Heart left ventricle (tissue), 16 donors: ENCODE data around the gene CNOT1. TPM values are rescaled to one million over a fixed set of nuclear protein-coding genes. Genes with fewer than 3 reads are reported as not detected.
A peak's percentile ranks its signal among the peaks of the same experiment; 100 is the strongest.
"Not testable (repeated sequence)": the region's sequence is repeated elsewhere in the genome, so short reads cannot be mapped to it uniquely, and the experiment has no call there.

ENCODE experiments used
- ATAC-seq, 4 donors: fragments of 200-7000 bp; cut with Tn5 transposase; one replicate each; pipeline ENCODE4 v1.9.1; 2020 to 2022; ENCODE audit warnings: moderate library complexity in 4 of 4, mild to moderate bottlenecking in 3 of 4, moderate number of reproducible peaks in 1 of 4
- DNase-seq, 5 donors: peaks; one replicate each; pipeline ENCODE4 v3.0.0-alpha.2; 2020
- H3K27ac ChIP-seq, 12 donors: fragments of 200-600 bp; sonication (generic) in 4 of 12; one replicate each; pipeline versions ENCODE4 v1.5.0 to v1.8.0; 2016 to 2022; ENCODE audit warnings: mild to moderate bottlenecking in 2 of 12
- H3K27me3 ChIP-seq, 9 donors: fragments of 200-600 bp; sonication (generic) in 2 of 9; one replicate each; pipeline versions ENCODE4 v1.5.1 to v1.8.0; 2016 to 2022; ENCODE audit warnings: mild to moderate bottlenecking in 3 of 9
- H3K36me3 ChIP-seq, 9 donors: fragments of 200-600 bp; sonication (generic) in 2 of 9; one replicate each; pipeline versions ENCODE4 v1.5.0 to v1.8.0; 2018 to 2022; ENCODE audit warnings: mild to moderate bottlenecking in 2 of 9
- H3K4me1 ChIP-seq, 12 donors: fragments of 200-600 bp; sonication (generic) in 4 of 12; one replicate each; pipeline versions ENCODE4 v1.5.0 to v1.8.0; 2016 to 2022; ENCODE audit warnings: mild to moderate bottlenecking in 3 of 12
- H3K4me3 ChIP-seq, 12 donors: fragments of 200-600 bp; sonication (generic) in 4 of 12; one replicate each; pipeline versions ENCODE4 v1.5.0 to v1.8.0; 2017 to 2022; ENCODE audit warnings: mild to moderate bottlenecking in 9 of 12, moderate library complexity in 4 of 12
- H3K9me3 ChIP-seq, 12 donors: fragments of 200-600 bp; sonication (generic) in 4 of 12; one replicate each; pipeline versions ENCODE4 v1.5.0 to v1.8.0; 2016 to 2022; ENCODE audit warnings: mild to moderate bottlenecking in 1 of 12
- POLR2A ChIP-seq, 2 donors: fragments of 450-650 bp; IDR thresholded peaks; one replicate each; pipeline ENCODE4 v1.6.1; 2017; ENCODE audit warnings: antibody characterized with exemption in 2 of 2, mild to moderate bottlenecking in 2 of 2, moderate library complexity in 2 of 2
- WGBS, 4 donors: extraction: QIAGEN DNeasy Blood & Tissue Kit in 2 of 4; methylation state at CpG; one replicate each; pipeline versions ENCODE4 v1.1.5 to v1.1.7; 2013 to 2018; 5-methylcytosine and 5-hydroxymethylcytosine counted together
- intact Hi-C, 10 donors: fragments of 100-400 bp; cut with DNase I; formaldehyde crosslinking; loops; one replicate each; pipeline versions ENCODE4 v1.11.1 to v1.14.2; 2022
- polyA plus RNA-seq, 2 donors: library from polyadenylated mRNA; stranded (reverse); fragments of 200-250 nt; gene quantifications; one replicate each; pipeline ENCODE4 v1.2.3, GENCODE V29; 2013
- total RNA-seq, 9 donors: library from RNA; depleted of rRNA in 2 of 9; stranded (reverse); fragments of >200 nt in 2 of 9; fragmentation: NEBNext Ultra II Directional in 3 of 9; extraction: Animal tissue kit (Norgen Biotek cat#: 25700) in 3 of 9; gene quantifications; one replicate each; pipeline versions ENCODE4 v1.1.0 to v1.2.4, GENCODE V29; 2016 to 2023
- TF ChIP-seq, protein P1 (sequence below), 12 donors: fragments of 200-600 bp; sonication (generic) in 4 of 12; IDR thresholded peaks; one replicate each; pipeline versions ENCODE4 v1.5.0 to v1.8.0; 2018 to 2022; ENCODE audit warnings: antibody characterized with exemption in 12 of 12, mild to moderate bottlenecking in 5 of 12
- donor health status: ischemic (EF 13 %, LVEDD 7.1; RV severe dilation, severe dysfunction).
- donor health status: healthy with polysubstance abuse.
- donor health status: DM: no; HTN: yes; CAD: no.
- donor health status: DM: no; HTN: no; CAD: no.
- donor health status: ischemic (EF 25% LVEDD 6.9; RV normal size, moderate dysfunction).
- donor health status: ischemic (EF 25% LVEDD 5.7; RV mildly dilated, moderate dysfunction).
- donor health status: healthy.
- donor health status: DM: yes; HTN: yes; CAD: no.
- donor health status: ischemic (EF 35%, LVEDD 5.7; RV mildly dilated, moderate dysfunction).
- donor health status: nonischemic (EF 11% LVEDD 7.7; RV severe dilation, severe dysfunction).
- donor health status: DM: yes; HTN: yes; CAD: no.
- donor health status: PGD.
- donor health status: ischemic (EF 29% LVEDD 5.4; RV normal size, mild dysfunction).
- donor health status: nonischemic (EF 23%, LVEDD 6.1; RV moderate dilation, normal function).

The CNOT1 gene
- total and polyA plus RNA-seq, 11 donors, result 21.2 to 110 (median 81.1) TPM

DNA sequence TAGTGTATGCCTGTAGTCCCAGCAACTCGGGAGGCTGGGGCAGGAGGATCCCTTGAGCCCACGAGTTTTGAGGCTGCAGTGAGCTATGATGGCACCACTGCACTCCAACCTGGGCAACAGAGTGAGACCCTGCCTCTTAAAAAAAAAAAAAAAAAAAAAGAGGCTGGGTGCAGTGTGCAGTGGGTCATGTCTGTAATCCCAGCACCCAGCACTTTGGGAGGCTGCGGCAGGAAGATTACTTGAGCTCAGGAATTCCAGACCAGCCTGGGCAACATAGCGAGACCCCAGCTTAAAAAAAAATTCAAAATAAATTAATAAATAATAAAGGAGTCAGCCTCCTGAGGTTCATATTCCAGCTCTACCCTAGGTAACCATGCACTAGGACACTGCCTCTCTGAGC is 9.6 kb upstream of the CNOT1 start:
- WGBS, 4 donors, result 87 to 91% (median 91%) methylated on average over 4 of the region's 4 CpGs
- Histone ChIP-seq H3K27me3 (no peaks in the 10 kb centered on the region), H3K4me3 (no peak overlapping the region), H3K9me3 (no peaks in the 10 kb centered on the region), H3K4me1 (no peaks in the 10 kb centered on the region), H3K27ac (no peak overlapping the region), H3K36me3 (no peaks in the 10 kb centered on the region)
- intact Hi-C loops, result loop anchor here in 5 of 10 donors (5.0 to 10.0 kb wide), 3 partner anchors 124 to 304 kb away; partner anchors contain the start of gene SETD6 (in 1 of the 5)
- no peak for TF ChIP-seq POLR2A (IDR thresholded peaks at IDR 0.05)
- TF ChIP-seq, protein P1, sequence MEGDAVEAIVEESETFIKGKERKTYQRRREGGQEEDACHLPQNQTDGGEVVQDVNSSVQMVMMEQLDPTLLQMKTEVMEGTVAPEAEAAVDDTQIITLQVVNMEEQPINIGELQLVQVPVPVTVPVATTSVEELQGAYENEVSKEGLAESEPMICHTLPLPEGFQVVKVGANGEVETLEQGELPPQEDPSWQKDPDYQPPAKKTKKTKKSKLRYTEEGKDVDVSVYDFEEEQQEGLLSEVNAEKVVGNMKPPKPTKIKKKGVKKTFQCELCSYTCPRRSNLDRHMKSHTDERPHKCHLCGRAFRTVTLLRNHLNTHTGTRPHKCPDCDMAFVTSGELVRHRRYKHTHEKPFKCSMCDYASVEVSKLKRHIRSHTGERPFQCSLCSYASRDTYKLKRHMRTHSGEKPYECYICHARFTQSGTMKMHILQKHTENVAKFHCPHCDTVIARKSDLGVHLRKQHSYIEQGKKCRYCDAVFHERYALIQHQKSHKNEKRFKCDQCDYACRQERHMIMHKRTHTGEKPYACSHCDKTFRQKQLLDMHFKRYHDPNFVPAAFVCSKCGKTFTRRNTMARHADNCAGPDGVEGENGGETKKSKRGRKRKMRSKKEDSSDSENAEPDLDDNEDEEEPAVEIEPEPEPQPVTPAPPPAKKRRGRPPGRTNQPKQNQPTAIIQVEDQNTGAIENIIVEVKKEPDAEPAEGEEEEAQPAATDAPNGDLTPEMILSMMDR (IDR thresholded peaks at IDR 0.05), result no peak
- ATAC-seq (no peak), DNase-seq (no peak)

- TF ChIP-seq, protein P1 (IDR thresholded peaks at IDR 0.05), result peak; percentile 11 to 47 (median 30)
- no peak for TF ChIP-seq POLR2A (IDR thresholded peaks at IDR 0.05)
- DNase-seq, result peak in 4 of 5 donors; percentile 20 to 52 (median 36)
These were observed 8.8 kb upstream of the CNOT1 start for GRCh38 chr16:58638148-58639036.

GRCh38 chr16:58637021-58637420 is 7.4 kb upstream of the CNOT1 start:
- DNase-seq, ATAC-seq, H3K4me1 ChIP-seq, H3K27me3 ChIP-seq, H3K4me3 ChIP-seq, H3K36me3 ChIP-seq, H3K9me3 ChIP-seq: not testable (repeated sequence)
- WGBS, 4 donors, result 93 to 99% (median 96%) methylated on average over 6 of the region's 6 CpGs
- intact Hi-C loops, result loop anchor here in 5 of 10 donors (5.0 to 10.0 kb wide), 3 partner anchors 122 to 302 kb away; partner anchors contain the start of gene SETD6 (in 1 of the 5)
- H3K27ac ChIP-seq, result peak overlapping the region in 1 of 12 donors; percentile 66

More at GRCh38 chr16:58638148-58639036, 8.8 kb upstream of the CNOT1 start:
- 58 to 69% (median 63%) methylated on average over 8 of the region's 8 CpGs for WGBS, 4 donors
- H3K4me3 ChIP-seq, result no peak overlapping the region
- ATAC-seq, result peak; percentile 67 to 92 (median 84)
- peak overlapping the region in 1 of 12 donors; percentile 66 for H3K27ac ChIP-seq
- intact Hi-C loops, result loop anchor here in 5 of 10 donors (5.0 to 10.0 kb wide), 3 partner anchors 124 to 304 kb away; partner anchors contain the start of gene SETD6 (in 1 of the 5)
- H3K36me3 ChIP-seq, result no peaks in the 10 kb centered on the region
- H3K9me3 ChIP-seq, result no peaks in the 10 kb centered on the region
- H3K4me1 ChIP-seq, result no peaks in the 10 kb centered on the region
- no peaks in the 10 kb centered on the region for H3K27me3 ChIP-seq

- intact Hi-C loops, result loop anchor here in 5 of 10 donors (5.0 to 10.0 kb wide), 3 partner anchors 122 to 302 kb away; partner anchors contain the start of gene SETD6 (in 1 of the 5)
- Histone ChIP-seq H3K27ac (no peak overlapping the region), H3K36me3 (no peaks in the 10 kb centered on the region), H3K9me3 (no peaks in the 10 kb centered on the region), H3K4me1 (no peaks in the 10 kb centered on the region), H3K27me3 (no peaks in the 10 kb centered on the region), H3K4me3 (no peak overlapping the region)
- WGBS, 4 donors, result 86 to 93% (median 87%) methylated on average over 4 of the region's 4 CpGs
- TF ChIP-seq POLR2A (IDR thresholded peaks at IDR 0.05), result no peak
- TF ChIP-seq, protein P1 (IDR thresholded peaks at IDR 0.05), result no peak
- DNase-seq (no peak), ATAC-seq (no peak)
These were observed 6.8 kb upstream of the CNOT1 start for GRCh38 chr16:58636466-58636865.
